ENCODE results near the gene TXLNA.
"Not testable (repeated sequence)": the region's sequence is repeated elsewhere in the genome, so short reads cannot be mapped to it uniquely, and the experiment has no call there.

TXLNA gene

DNA sequence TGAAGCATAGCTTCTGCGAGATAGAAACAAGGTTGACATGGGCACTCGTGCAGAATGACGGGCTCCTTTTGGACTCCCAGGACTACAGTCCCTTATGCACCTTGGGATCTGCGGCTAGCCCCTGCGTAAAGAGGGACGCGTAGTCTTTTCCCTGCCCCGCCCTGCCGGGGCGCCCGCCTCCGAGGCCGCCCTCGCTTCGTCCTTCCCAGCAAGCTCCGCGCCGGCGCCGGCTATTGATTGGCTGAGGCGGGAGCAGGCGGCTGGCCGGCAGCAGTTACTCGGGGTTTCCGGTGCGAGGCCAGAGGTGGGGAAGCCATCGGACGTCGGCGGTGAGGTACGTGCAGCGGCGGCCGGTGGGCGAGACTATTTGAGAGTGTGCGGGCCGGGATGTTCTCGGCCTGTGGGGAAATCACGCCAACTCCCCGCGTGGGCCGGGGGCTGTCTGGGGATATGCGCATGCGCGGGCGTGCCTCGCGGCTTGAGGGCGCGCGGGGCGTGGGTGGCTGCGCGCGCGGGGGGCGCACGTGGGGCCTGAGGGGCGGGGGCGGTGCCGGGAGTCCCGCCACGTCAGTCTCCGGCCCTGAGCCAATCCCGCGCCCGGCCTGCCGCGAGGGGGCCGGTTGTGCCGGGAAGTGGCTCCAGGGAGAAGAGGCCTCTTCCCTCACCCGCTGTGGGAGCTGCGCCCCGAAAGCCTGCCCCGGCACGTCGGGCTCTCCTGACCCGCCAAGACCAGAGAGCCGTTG lies at the start of gene TXLNA:
TXLNA (plus strand) TSS at position 233 of the 743 bp plus-strand sequence. CDS start 671 bp downstream, outside the sequence.
- peak; percentile 92 for DNase-seq (ENCODE audit: low spot score)

- DNase-seq (ENCODE audit: low spot score), result not testable (repeated sequence)
Observed at GRCh38 chr1:32133950-32134280, 45.6 kb upstream of the TXLNA start.

DNA sequence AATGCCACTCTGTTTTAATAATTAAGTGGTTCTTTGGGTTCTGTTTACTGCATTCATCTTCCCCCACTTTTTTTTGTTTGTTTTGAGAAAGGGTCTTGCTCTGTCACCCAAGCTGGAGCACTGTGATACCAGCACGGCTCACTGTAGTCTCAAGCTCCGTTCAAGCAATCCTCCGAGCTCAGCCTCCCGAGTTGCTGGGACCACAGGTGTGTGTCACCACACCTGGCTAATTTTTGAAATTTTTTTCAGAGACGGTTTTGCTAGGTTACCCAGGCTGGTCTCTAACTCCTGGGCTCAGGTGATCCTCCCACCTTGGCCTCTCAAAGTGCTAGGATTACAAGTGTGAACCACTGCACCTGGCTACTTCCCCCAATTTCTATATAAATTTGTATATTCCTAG lies 42.4 kb upstream of the TXLNA start:
- no peak for DNase-seq (ENCODE audit: low spot score)

- DNase-seq (ENCODE audit: low spot score), result no peak
Observed at GRCh38 chr1:32138965-32139364, 40.5 kb upstream of the TXLNA start.

DNA sequence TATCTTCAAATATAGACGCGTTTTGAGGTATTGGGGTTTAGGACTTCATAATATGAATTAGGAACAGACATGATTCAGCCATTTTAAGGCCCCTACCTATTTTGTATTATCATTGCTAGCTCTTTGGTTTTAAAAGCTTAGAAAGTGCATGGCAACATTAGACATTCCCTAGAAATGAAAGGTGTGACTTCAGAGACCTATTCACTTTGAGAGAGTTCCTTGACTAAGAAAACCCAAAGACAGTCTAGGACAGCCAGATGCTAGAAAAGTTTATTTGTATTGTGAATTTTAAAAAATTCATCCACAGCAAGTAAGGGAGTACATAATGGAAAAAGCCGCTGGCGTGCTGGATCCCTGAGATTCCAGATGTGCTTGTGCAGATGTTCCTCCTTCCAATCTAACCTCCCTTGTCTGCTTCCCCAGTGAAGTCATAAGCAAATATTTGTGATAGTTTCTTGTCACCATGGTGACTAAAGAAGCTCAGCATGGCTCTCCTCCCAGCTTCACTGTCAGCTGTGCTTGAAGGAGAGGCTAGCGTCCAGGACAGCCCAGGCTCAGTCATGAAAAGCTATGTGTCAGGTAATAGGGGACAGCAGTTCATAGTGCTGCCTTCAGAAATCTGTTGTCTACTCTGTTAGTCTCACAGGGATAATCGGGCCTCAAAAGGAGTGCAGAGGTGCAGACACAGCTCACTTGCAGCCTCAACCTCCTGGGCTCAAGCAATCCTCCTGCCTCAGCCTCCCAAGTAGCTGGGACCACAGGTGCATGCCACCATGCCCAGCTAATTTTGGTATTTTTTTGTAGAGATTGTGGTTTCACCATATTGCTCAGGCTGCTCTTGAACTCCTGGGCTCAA lies 36.8 kb upstream of the TXLNA start:
- DNase-seq (ENCODE audit: low spot score), result peak; percentile 30

DNA sequence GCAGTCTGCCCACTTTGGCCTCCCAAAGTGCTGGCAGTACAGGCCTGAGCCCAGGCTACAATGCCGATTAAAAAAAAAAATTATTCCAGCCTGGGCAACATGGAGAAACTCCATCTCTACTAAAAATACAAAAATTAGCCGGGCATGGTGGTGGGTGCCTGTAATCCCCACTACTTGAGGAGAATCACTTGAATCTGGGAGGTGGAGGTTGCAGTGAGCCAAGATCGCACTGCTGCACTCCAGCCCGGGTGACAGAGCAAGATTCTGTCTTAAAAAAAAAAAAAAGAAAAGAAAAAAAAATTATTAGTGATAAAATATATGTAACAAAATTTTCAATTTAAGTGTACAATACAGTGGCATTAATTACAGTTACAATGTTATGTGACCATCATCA lies 36.2 kb upstream of the TXLNA start:
- DNase-seq (ENCODE audit: low spot score), result not testable (repeated sequence)

DNA sequence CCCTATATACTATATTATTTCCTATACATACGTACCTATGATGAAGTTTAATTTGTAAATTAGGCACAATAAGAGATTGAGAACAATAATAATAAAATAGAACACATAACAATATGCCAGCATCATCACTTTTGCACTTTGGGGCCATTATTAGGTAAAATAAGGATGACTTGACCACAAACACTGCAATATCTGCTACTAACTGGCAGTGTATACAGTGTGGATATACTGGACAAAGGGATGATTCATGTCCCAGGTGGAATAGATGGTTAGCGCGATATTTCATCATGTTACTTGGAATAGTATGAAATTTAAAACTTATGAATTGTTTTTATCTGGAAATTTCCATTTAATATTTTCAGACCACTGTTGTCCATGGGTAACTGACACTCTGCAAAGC lies 35.4 kb upstream of the TXLNA start:
- no peak for DNase-seq (ENCODE audit: low spot score)

- DNase-seq (ENCODE audit: low spot score), result not testable (repeated sequence)
Observed at GRCh38 chr1:32147799-32148198, 31.7 kb upstream of the TXLNA start.

GRCh38 chr1:32150847-32151246 lies 28.6 kb upstream of the TXLNA start:
- DNase-seq (ENCODE audit: low spot score), result no peak

DNA sequence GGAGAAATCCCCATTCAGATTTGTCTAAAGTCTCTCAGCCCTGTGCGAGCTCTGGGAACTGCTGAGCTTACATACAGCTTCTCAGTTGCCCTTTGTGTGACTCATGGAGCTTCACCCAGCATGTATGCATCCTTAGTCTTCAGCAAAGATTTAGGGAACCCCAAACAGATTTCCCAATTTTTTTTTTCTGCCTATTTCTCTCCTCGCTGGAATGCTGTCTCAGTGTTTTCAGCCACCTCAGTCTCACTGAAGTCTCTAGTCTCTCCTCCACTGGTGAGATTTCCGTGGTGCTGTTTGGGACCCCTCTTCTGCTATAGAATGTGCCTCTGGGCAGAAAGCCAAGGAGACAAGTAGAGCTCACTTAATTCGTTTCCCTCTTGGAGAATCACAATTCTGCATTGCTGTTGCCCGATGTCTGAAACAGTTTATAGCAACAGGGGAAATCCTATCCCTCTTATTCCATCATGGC lies 28.1 kb upstream of the TXLNA start:
- DNase-seq (ENCODE audit: low spot score), result no peak

GRCh38 chr1:32159189-32159588 lies 20.3 kb upstream of the TXLNA start:
- DNase-seq (ENCODE audit: low spot score), result no peak

DNA sequence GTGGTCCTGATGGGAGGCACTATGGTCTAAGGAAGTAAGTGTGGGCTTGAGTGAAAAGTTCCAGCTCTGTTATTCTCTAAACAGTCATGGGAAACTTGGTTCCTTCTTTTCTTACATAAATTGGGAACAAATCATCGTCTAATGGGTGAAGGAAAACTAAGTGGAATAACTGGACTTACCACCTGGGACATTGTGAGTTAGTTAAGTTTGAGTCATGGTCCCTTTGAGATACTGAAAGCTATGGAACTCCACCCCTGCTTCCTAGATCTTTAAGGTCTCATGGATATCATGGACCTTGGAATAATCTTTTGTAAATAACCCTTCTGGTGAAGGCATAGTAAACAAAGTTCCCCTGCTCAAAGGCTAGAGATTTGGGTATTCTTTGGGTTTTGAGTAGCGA lies 16.1 kb upstream of the TXLNA start:
- no peak for DNase-seq (ENCODE audit: low spot score)

- not testable (repeated sequence) for DNase-seq (ENCODE audit: low spot score)
Observed at GRCh38 chr1:32165633-32166032, 13.8 kb upstream of the TXLNA start.

GRCh38 chr1:32170991-32171390 lies 8.5 kb upstream of the TXLNA start:
- DNase-seq (ENCODE audit: low spot score), result no peak

GRCh38 chr1:32172621-32173245 lies 6.7 kb upstream of the TXLNA start:
- DNase-seq (ENCODE audit: low spot score), result no peak

DNA sequence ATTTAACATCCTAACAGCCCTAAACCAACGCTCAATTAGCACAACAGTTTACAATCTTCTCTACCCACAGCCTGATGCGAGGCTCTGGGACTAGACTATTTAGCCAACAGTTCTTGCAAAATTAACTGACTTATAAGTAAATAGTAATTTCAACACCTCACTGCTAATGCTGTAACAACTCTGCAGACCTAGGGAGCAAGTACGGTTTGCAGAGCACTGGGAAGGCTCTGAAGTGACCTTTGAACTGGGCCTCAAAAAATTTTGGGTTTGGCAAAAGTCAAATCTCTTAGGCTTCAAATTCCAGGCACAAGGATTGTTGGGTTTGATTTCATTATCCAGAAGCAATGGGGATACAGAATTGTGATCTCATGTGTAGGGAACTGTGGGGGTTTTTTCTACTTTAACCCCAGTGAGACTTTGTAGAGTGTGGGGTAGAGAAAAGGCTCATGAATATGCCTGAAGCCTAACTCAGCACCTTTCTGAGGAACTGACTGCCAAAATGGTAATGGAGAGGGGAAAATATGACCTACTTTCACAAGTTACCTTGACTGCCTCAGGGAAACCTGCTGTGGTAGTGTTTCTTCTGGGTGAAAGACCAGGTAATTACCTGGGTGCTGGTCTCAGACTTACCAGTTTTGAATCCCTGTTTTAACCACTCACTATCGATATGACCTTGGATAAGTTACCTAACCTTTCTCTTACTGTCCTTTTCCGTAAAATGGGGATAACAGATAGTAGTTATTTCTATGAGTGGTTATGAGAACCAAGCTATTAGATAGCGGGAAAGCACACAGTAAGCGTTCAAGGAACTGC lies 889 bp upstream of the TXLNA start:
- peak; percentile 73 for DNase-seq (ENCODE audit: low spot score)

DNA sequence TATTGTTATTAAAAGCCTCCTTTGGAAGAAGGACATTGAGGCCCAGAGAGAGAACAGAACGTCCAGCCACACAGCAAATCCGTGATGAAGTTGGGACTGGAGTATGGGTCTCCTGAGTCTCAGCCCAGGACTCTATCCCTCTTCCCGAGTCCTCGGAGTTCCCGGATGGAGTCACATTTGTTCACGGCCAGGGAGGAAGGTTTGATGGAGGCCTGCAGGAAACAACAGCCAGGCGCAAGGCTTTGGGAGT lies 357 bp upstream of the TXLNA start:
- DNase-seq (ENCODE audit: low spot score), result no peak

- no peak for DNase-seq (ENCODE audit: low spot score)
Observed at GRCh38 chr1:32180186-32181060, 948 bp downstream of the TXLNA start.

DNA sequence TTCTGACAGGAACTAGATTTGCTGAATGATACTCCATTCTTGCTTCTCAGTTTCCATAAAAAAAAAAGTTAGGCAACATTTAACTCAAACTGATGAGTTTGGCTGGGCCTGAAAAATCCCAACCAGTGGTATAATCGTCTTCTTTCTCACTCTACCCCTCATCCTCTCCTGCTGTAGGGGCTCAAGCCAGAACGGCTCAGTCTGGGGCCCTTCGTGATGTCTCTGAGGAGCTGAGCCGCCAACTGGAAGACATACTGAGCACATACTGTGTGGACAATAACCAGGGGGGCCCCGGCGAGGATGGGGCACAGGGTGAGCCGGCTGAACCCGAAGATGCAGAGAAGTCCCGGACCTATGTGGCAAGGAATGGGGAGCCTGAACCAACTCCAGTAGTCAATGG lies 1.6 kb downstream of the TXLNA start:
- DNase-seq (ENCODE audit: low spot score), result no peak

GRCh38 chr1:32181563-32181962 lies 2.1 kb downstream of the TXLNA start:
- DNase-seq (ENCODE audit: low spot score), result no peak

- no peak for DNase-seq (ENCODE audit: low spot score)
Observed at GRCh38 chr1:32182060-32182459, 2.6 kb downstream of the TXLNA start.

All from HuH-7 (cell line).